Natural killer cell (primary cell): ENCODE data around the gene FYN. TPM values are rescaled to one million over a fixed set of nuclear protein-coding genes. Genes with fewer than 3 reads are reported as not detected.
"Not testable (repeated sequence)": the region's sequence is repeated elsewhere in the genome, so short reads cannot be mapped to it uniquely, and the experiment has no call there.

Source experiments
- ATAC-seq, 3 donors: fragments of 150-1000 bp in 2 of 3; fragments of 200-7000 bp in 1 of 3; cut with Tn5 transposase; 1 replicate in 1 of 3; 2 replicates in 2 of 3; pipeline ENCODE4 v1.10.0; 2021; ENCODE audit warnings: mild to moderate bottlenecking in 2 of 3, moderate library complexity in 2 of 3
- DNase-seq, 2 donors: peaks; one replicate each; pipeline versions ENCODE4 v3.0.0 to v3.0.0-alpha.2; 2013 to 2021; ENCODE audit warnings: mixed read lengths in 1 of 2
- H3K27ac ChIP-seq: one replicate; pipeline ENCODE4 v1.5.1; 2013; ENCODE audit warnings: mild to moderate bottlenecking, low read length
- H3K27me3 ChIP-seq: one replicate; pipeline ENCODE4 v1.6.1; 2013; ENCODE audit warnings: low read length; ENCODE audit not compliant: control insufficient read depth, insufficient read depth
- H3K36me3 ChIP-seq: one replicate; pipeline ENCODE4 v1.6.1; 2013; ENCODE audit warnings: low read length; ENCODE audit not compliant: control insufficient read depth, insufficient read depth
- H3K4me1 ChIP-seq: one replicate; pipeline ENCODE4 v1.6.1; 2013; ENCODE audit warnings: low read length; ENCODE audit not compliant: control insufficient read depth, insufficient read depth
- H3K4me3 ChIP-seq: one replicate; pipeline ENCODE4 v1.5.1; 2013; ENCODE audit warnings: low read length
- H3K9me3 ChIP-seq: one replicate; pipeline ENCODE4 v1.6.1; 2013; ENCODE audit warnings: low read length; ENCODE audit not compliant: control insufficient read depth, insufficient read depth
- H3K27ac Mint-ChIP-seq, 2 donors: one replicate each; pipeline ENCODE4 v1.8.0; 2022; ENCODE audit warnings: mild to moderate bottlenecking in 2 of 2, mixed read lengths in 2 of 2, moderate library complexity in 1 of 2
- H3K27me3 Mint-ChIP-seq, 2 donors: one replicate each; pipeline ENCODE4 v1.8.0; 2022; ENCODE audit warnings: low read depth in 2 of 2, mixed read lengths in 2 of 2
- H3K36me3 Mint-ChIP-seq: one replicate; pipeline ENCODE4 v1.8.0; 2022; ENCODE audit warnings: mixed read lengths
- H3K4me1 Mint-ChIP-seq, 2 donors: one replicate each; pipeline ENCODE4 v1.8.0; 2022; ENCODE audit warnings: mixed read lengths in 2 of 2
- H3K4me3 Mint-ChIP-seq: one replicate; pipeline ENCODE4 v1.8.0; 2022; ENCODE audit warnings: mild to moderate bottlenecking, moderate library complexity, mixed read lengths
- H3K9me3 Mint-ChIP-seq, 2 donors: one replicate each; pipeline ENCODE4 v1.8.0; 2022; ENCODE audit warnings: mixed read lengths in 2 of 2
- WGBS: methylation state at CpG from one replicate; pipeline ENCODE4 v1.1.7; 2013; ENCODE audit warnings: missing lambda C conversion rate; ENCODE audit not compliant: insufficient coverage; 5-methylcytosine and 5-hydroxymethylcytosine counted together
- intact Hi-C: fragments of 100-400 bp; cut with micrococcal nuclease; formaldehyde crosslinking; loops from one replicate; pipeline ENCODE4 v1.14.2; 2022
- total RNA-seq, 4 donors: library from RNA; stranded (reverse); fragments of 120-200 nt in 1 of 4; gene quantifications; one replicate each; pipeline versions ENCODE4 v1.2.3 to v1.2.4, GENCODE V29; 2013 to 2022
- TF ChIP-seq, protein P1 (sequence below): fragments of 200-600 bp; IDR thresholded peaks from one replicate; pipeline ENCODE4 v1.8.0; 2022; ENCODE audit warnings: antibody characterized with exemption

FYN gene
- total RNA-seq, 3 donors from 2014 or later (not counting 1 experiment from before 2014, with no cell fraction given), result 616 to 757 (median 713) TPM

DNA sequence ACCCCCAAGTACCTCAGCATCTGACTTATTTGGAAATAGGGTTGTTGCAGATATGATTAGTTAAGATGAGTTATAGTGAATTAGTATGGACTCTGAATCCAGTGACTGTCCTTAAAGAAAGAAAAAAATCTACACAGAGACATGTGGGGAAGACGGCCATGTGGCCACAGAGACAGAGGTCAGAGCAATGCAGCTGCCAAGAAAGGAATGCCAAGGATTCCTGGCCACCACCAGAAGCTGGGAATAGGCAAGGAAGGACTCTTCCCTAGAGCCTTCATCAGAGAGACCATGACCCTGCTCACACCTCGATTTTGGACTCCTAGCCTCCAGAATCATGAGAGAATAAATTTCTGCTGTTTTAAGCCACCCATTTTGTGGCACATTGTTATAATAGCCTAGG lies 81.8 kb downstream of the FYN start:
- no peak for DNase-seq
- WGBS, result 72% methylated on average over 2 of the region's 2 CpGs
- H3K4me1 ChIP-seq, result peaks cover 51% of the 10 kb centered on the region
- no peaks in the 10 kb centered on the region for H3K36me3 ChIP-seq
- peak overlapping the region; percentile 95 for H3K4me3 Mint-ChIP-seq
- H3K9me3 ChIP-seq, result no peaks in the 10 kb centered on the region
- intact Hi-C loops, result no loop called here
- no peaks in the 10 kb centered on the region for H3K9me3 Mint-ChIP-seq
- H3K27me3 ChIP-seq, result no peaks in the 10 kb centered on the region
- peak overlapping the region; percentile 17 for H3K27ac ChIP-seq
- no peak overlapping the region for H3K27ac Mint-ChIP-seq
- no peak overlapping the region for H3K4me3 ChIP-seq
- no peaks in the 10 kb centered on the region for H3K27me3 Mint-ChIP-seq
- ATAC-seq, result no peak
- H3K4me1 Mint-ChIP-seq, result peaks cover 0 to 3% of the 10 kb centered on the region in 2 donors
- TF ChIP-seq, protein P1, sequence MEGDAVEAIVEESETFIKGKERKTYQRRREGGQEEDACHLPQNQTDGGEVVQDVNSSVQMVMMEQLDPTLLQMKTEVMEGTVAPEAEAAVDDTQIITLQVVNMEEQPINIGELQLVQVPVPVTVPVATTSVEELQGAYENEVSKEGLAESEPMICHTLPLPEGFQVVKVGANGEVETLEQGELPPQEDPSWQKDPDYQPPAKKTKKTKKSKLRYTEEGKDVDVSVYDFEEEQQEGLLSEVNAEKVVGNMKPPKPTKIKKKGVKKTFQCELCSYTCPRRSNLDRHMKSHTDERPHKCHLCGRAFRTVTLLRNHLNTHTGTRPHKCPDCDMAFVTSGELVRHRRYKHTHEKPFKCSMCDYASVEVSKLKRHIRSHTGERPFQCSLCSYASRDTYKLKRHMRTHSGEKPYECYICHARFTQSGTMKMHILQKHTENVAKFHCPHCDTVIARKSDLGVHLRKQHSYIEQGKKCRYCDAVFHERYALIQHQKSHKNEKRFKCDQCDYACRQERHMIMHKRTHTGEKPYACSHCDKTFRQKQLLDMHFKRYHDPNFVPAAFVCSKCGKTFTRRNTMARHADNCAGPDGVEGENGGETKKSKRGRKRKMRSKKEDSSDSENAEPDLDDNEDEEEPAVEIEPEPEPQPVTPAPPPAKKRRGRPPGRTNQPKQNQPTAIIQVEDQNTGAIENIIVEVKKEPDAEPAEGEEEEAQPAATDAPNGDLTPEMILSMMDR, result no peak
- H3K36me3 Mint-ChIP-seq, result no peaks in the 10 kb centered on the region

DNA sequence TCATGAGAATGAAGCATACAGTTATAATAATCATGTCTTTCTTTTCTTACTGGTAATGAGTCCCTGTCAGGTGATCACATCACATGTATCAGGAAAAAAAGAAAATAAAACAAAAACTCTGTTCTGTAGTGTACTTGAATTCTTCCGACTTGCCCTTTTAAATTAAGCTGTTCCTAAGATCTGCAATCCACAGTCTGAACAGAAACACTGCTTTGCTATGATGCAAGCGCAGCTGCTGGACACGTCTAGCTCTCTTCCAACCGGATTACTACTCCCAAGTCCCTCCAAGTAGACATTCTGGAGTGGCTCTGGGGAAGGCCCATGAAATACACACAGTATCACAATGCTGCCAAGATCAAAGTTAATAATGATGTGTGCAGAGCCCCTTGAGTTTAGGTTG lies 83.7 kb downstream of the FYN start:
- no peaks in the 10 kb centered on the region for H3K36me3 Mint-ChIP-seq
- TF ChIP-seq, protein P1, result no peak

DNA sequence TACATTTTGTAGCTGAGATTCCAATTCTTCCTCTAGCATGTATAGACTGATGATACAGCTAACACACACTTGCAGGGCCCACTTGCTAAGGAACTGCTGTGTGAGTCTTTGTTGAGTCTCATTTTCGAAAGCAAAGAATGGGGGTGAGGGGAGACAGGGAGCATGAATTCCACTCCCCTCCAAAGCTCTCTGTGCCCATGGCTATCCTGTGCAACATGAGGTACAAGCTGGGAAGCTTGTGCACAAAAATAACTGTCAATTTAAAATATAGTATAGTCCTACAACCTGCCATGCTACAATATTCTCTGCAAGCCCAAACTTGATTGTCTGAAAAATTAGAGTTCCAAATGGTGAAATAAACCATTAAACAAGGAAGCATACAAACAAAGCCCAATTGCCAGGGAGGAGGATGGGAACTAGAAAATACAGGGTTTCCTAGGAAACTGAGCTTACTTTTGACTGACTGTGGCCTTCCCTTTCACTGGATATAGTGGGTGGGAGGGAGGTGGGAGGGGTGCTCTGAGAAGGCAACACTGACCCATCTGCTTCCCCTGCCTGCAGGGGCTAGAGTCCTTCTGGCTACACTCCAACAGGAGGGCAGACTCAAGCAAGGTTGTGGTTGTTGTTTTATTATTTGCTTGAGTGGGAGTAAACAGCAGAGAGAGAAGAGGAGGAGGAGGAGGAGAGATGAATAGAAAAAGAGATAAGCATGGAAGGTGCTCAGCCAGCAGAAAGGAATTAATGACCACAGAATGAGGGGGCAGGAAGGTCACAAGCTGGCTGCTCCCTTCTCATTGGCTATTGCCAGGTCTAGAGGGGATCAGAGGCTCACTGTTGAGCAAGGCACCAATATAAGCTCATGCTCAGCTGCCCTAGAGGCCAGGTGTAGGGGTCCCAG lies 84.6 kb downstream of the FYN start:
- TF ChIP-seq, protein P1, result no peak
- ATAC-seq (no peak), DNase-seq (no peak)
- Histone ChIP-seq H3K36me3 (peaks cover 2% of the 10 kb centered on the region), H3K4me3 (no peak overlapping the region), H3K27ac (no peak overlapping the region), H3K9me3 (no peaks in the 10 kb centered on the region), H3K4me1 (peaks cover 54% of the 10 kb centered on the region), H3K27me3 (no peaks in the 10 kb centered on the region)
- H3K9me3 Mint-ChIP-seq, result no peaks in the 10 kb centered on the region
- H3K36me3 Mint-ChIP-seq, result no peaks in the 10 kb centered on the region
- no peak overlapping the region for H3K4me3 Mint-ChIP-seq
- peaks cover 19 to 20% of the 10 kb centered on the region in 2 donors for H3K4me1 Mint-ChIP-seq
- H3K27ac Mint-ChIP-seq, result no peak overlapping the region
- no CpG with 5 or more reads among the region's 1 CpG for WGBS
- no peaks in the 10 kb centered on the region for H3K27me3 Mint-ChIP-seq
- intact Hi-C loops, result no loop called here

More for the DNA sequence above, 83.7 kb downstream of the FYN start:
- H3K4me3 ChIP-seq, result no peak overlapping the region
- H3K27ac Mint-ChIP-seq, result no peak overlapping the region
- no peaks in the 10 kb centered on the region for H3K9me3 ChIP-seq
- no peaks in the 10 kb centered on the region for H3K36me3 ChIP-seq
- H3K4me3 Mint-ChIP-seq, result no peak overlapping the region
- peaks cover 55% of the 10 kb centered on the region for H3K4me1 ChIP-seq
- no peaks in the 10 kb centered on the region for H3K27me3 Mint-ChIP-seq
- ATAC-seq (no peak), DNase-seq (no peak)
- H3K27ac ChIP-seq, result no peak overlapping the region
- no peaks in the 10 kb centered on the region for H3K27me3 ChIP-seq
- WGBS, result 93% methylated on average over 4 of the region's 4 CpGs
- H3K9me3 Mint-ChIP-seq, result no peaks in the 10 kb centered on the region
- intact Hi-C loops, result no loop called here
- H3K4me1 Mint-ChIP-seq, result peaks cover 10% of the 10 kb centered on the region in 2 donors

DNA sequence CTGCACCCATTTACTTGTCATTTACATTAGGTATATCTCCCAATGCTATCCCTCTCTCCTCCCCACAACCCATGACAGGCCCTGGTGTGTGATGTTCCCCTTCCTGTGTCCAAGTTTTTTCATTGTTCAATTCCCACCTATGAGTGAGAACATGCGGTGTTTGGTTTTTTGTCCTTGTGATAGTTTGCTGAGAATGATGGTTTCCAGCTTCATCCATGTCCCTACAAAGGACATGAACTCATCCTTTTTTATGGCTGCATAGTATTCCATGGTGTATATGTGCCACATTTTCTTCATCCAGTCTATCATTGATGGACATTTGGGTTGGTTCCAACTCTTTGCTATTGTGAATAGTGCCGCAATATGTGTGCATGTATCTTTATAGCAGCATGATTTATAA lies 87.1 kb downstream of the FYN start:
- intact Hi-C loops, H3K27me3 Mint-ChIP-seq, H3K27ac ChIP-seq, H3K36me3 Mint-ChIP-seq, H3K9me3 ChIP-seq, DNase-seq, ATAC-seq, H3K27me3 ChIP-seq, H3K36me3 ChIP-seq, H3K9me3 Mint-ChIP-seq, H3K4me3 ChIP-seq: not testable (repeated sequence)
- no CpG with 5 or more reads among the region's 2 CpGs for WGBS
- Mint-ChIP-seq H3K27ac (peak overlapping the region in 1 of 2 donors; percentile 70), H3K4me3 (peak overlapping the region; percentile 33), H3K4me1 (peaks cover 41% of the 10 kb centered on the region in 2 donors)
- peaks cover 59% of the 10 kb centered on the region for H3K4me1 ChIP-seq
